BLaER1 treated with 17β-estradiol and CSF1 and Interleukin-3, amounts not matched to agents 10 nM and 100 nM (cell line): Measurements from ENCODE around the gene RNU5B-1.

Source experiments
- H3K27ac ChIP-seq, 11 experiments: shearing (Covaris generic); formaldehyde crosslinking; 2 replicates each; pipeline ENCODE4 v1.8.1; 2022
- H3K27me3 ChIP-seq, 11 experiments: shearing (Covaris generic); formaldehyde crosslinking; 2 replicates each; pipeline ENCODE4 v1.8.1; 2022
- H3K36me3 ChIP-seq, 11 experiments: shearing (Covaris generic); formaldehyde crosslinking; 2 replicates each; pipeline ENCODE4 v1.8.1; 2022
- H3K4me1 ChIP-seq, 10 experiments: shearing (Covaris generic); formaldehyde crosslinking; 2 replicates each; pipeline ENCODE4 v1.8.1; 2022
- H3K4me2 ChIP-seq, 11 experiments: shearing (Covaris generic); formaldehyde crosslinking; 2 replicates each; pipeline ENCODE4 v1.8.1; 2022
- H3K4me3 ChIP-seq, 10 experiments: shearing (Covaris generic); formaldehyde crosslinking; 2 replicates each; pipeline ENCODE4 v1.8.1; 2022
- H3K9ac ChIP-seq, 11 experiments: shearing (Covaris generic); formaldehyde crosslinking; 2 replicates each; pipeline ENCODE4 v1.8.1; 2022
- H3K9me3 ChIP-seq, 11 experiments: shearing (Covaris generic); formaldehyde crosslinking; replicated peaks in 1 of 11; 2 replicates each; pipeline ENCODE4 v1.8.1; 2022
- H4K20me1 ChIP-seq, 11 experiments: shearing (Covaris generic); formaldehyde crosslinking; 2 replicates each; pipeline ENCODE4 v1.8.1; 2022
- Cebpa-rat ChIP-seq, 11 experiments: shearing (Covaris generic); IDR thresholded peaks; 2 replicates each; pipeline ENCODE4 v1.8.1; 2022

RNU5B-1 gene

GRCh38 chr15:65304381-65305149, at the start of gene RNU5B-1:
Gene RNU5B-1, plus strand, starts transcription at chr15:65304677.
- Histone ChIP-seq H3K9me3 (peaks cover 0 to 8% (median 6%) of the 10 kb centered on the region in 11 experiments; a peak in 11 of 22 replicates), H4K20me1 (peaks cover 0 to 12% (median 0%) of the 10 kb centered on the region in 11 experiments; a peak in 2 of 22 replicates)

DNA sequence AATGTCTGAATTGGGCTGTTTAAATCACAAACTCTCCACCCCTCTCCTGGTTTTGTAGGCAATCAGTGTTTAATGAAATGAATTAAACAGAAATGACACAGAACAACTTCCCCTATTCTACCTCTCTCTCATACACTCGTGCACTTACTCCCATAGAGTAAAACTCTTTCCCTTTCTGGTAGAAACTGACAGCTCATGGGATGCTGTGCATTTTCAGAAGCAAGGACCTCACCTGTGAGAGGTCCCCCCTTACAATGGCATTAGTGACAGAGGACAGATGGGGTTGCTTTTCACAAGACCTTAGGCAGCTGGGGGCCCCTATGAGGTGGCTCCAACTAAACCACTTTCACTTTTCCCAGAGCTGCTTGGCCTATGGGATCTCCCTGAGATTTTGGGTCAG, 49.7 kb upstream of the RNU5B-1 start:
- no peak overlapping the region for H3K9ac ChIP-seq
- H3K9me3 ChIP-seq = no peaks in the 10 kb centered on the region
- H3K27me3 ChIP-seq = no peaks in the 10 kb centered on the region
- TF ChIP-seq Cebpa-rat (IDR thresholded peaks at IDR 0.05) = no peak
- H4K20me1 ChIP-seq = peaks cover 0 to 5% (median 0%) of the 10 kb centered on the region in 11 experiments; a peak in 1 of 22 replicates
- peaks cover 18 to 73% (median 42%) of the 10 kb centered on the region in 11 experiments for H3K36me3 ChIP-seq
- peak overlapping the region in 2 of 11 experiments; percentile 4 to 7; a peak in 1 of 22 replicates for H3K4me2 ChIP-seq
- no peak overlapping the region for H3K27ac ChIP-seq
- H3K4me3 ChIP-seq = no peak overlapping the region
- peaks cover 0 to 7% (median 0%) of the 10 kb centered on the region in 10 experiments; a peak in 1 of 20 replicates for H3K4me1 ChIP-seq

More at GRCh38 chr15:65304381-65305149, at the start of gene RNU5B-1:
- Histone ChIP-seq H3K27ac (peak within 1 kb of the TSS; percentile 88 to 98 (median 93)), H3K4me1 (peaks cover 30 to 48% (median 39%) of the 10 kb centered on the region in 10 experiments), H3K4me3 (peak within 1 kb of the TSS; percentile 50 to 70 (median 60)), H3K27me3 (no peaks in the 10 kb centered on the region), H3K9ac (peak within 1 kb of the TSS; percentile 77 to 91 (median 83)), H3K36me3 (no peaks in the 10 kb centered on the region), H3K4me2 (peak within 1 kb of the TSS; percentile 74 to 97 (median 91))
- peak in 1 of 11 experiments; percentile 52; a peak in 2 of 22 replicates for TF ChIP-seq Cebpa-rat (IDR thresholded peaks at IDR 0.05)

DNA sequence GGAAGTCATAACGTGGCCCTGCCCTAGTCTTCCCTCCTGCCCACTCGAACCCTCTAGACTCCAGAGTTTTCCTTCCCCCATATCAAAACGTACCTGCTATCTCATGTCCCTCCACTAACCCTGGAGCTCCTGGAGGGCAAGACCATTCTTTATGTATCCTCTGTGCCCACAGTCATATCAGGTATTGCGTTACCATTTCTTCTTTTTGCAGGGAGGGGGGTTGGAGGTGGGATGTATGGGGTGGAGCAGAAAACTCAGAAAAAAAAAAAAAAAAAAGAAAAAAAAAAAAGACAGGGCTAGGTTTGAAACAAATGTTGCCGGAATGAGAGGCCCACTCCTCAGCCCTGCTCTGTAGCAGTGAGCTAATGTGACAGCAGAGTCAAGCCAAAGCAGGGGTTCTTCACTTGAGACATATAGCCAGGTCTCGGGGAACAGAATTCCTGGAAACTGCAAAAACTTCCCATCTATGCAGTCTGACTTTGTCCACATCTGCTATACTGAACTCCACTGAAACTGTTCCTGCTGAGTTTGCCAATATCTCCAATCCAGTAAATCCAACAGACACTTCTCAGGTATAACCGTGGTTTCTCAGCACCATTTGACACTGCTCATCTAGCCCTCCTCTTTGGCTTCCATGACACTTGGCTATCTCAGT, 48.9 kb upstream of the RNU5B-1 start:
- H3K36me3 ChIP-seq = peaks cover 26 to 78% (median 51%) of the 10 kb centered on the region in 11 experiments
- H3K4me3 ChIP-seq = no peak overlapping the region
- no peaks in the 10 kb centered on the region for H3K9me3 ChIP-seq
- H3K27me3 ChIP-seq = no peaks in the 10 kb centered on the region
- TF ChIP-seq Cebpa-rat (IDR thresholded peaks at IDR 0.05) = no peak
- no peak overlapping the region for H3K9ac ChIP-seq
- peaks cover 0 to 3% (median 0%) of the 10 kb centered on the region in 11 experiments; a peak in 1 of 22 replicates for H4K20me1 ChIP-seq
- H3K27ac ChIP-seq = no peak overlapping the region
- H3K4me1 ChIP-seq = peaks cover 0 to 7% (median 0%) of the 10 kb centered on the region in 10 experiments; a peak in 1 of 20 replicates
- H3K4me2 ChIP-seq = no peak overlapping the region

DNA sequence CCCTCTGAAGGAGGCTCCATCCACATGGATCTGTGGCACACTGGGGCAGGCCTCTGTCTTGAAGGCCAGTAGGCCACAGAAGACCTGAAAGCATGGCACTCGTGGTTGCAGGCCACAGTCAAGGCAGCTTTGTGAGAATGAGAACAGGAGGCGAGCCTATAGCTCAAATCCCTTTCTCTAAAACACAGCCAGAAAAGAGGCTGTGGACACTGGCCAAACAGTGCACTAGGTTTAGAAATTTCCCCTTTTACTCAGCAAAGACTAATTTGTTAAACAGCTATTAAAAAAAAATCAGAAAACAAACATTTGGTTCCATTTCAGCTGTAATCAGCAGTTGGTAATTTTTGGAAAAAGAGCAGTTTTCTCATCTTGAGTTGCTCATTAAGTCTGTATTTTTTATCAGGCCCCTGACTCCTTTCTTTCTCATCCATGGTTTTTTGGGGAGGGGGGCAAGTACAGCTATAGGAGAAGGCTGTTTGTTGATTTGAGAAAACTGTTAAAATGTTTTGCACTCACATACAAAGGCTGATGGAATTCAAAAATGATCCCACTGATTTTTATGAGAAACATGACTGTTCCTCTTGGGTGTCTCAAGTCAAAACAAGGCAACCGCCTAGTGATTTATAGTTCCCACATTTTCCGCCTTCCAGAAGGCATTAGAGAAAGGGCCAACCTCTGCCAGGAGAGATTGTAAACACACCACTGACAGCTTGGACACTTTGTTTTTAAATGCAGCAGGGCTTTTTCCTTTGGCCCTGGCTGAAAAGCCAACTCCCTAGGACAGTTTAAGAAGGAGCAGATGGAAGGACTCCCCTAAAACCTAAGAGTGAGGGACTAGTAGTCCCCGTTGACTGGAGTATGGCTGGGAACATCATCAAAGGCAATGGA, 45.9 kb upstream of the RNU5B-1 start:
- Histone ChIP-seq H3K36me3 (peaks cover 40 to 100% (median 80%) of the 10 kb centered on the region in 11 experiments), H3K4me1 (no peaks in the 10 kb centered on the region), H3K4me3 (no peak overlapping the region), H3K4me2 (no peak overlapping the region), H4K20me1 (peaks cover 0 to 9% (median 0%) of the 10 kb centered on the region in 11 experiments; a peak in 1 of 22 replicates), H3K9me3 (no peaks in the 10 kb centered on the region), H3K27ac (no peak overlapping the region), H3K27me3 (no peaks in the 10 kb centered on the region), H3K9ac (peak overlapping the region in 1 of 11 experiments; percentile 4; a peak in 1 of 22 replicates)
- TF ChIP-seq Cebpa-rat (IDR thresholded peaks at IDR 0.05) = no peak

DNA sequence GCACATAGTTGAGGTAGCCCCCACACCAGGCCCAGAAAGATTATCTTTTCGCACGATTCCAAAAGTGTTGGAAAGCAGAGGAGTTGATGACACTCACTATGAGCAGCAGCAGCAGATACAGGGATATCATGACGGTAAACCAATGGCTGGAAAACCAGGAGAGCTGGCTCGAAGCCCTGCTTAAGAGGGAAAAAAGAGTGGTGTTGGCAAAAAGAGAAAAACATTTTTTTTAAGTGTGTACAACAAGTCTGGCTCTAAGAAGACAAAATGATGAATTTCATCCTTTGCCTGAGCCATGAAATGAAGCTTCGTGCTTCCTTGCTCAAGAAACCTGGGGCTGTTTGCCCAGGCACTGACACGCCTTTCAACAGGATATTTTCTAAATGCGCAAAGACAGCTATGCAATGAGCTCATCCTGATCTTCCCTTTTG, 45.1 kb upstream of the RNU5B-1 start:
- Histone ChIP-seq H3K4me2 (no peak overlapping the region), H3K9ac (no peak overlapping the region), H3K36me3 (peaks cover 40 to 100% (median 87%) of the 10 kb centered on the region in 11 experiments), H3K4me1 (no peaks in the 10 kb centered on the region), H4K20me1 (peaks cover 0 to 9% (median 0%) of the 10 kb centered on the region in 11 experiments; a peak in 1 of 22 replicates), H3K27me3 (no peaks in the 10 kb centered on the region), H3K27ac (no peak overlapping the region), H3K9me3 (no peaks in the 10 kb centered on the region), H3K4me3 (no peak overlapping the region)
- no peak for TF ChIP-seq Cebpa-rat (IDR thresholded peaks at IDR 0.05)

- Histone ChIP-seq H3K27me3 (no peaks in the 10 kb centered on the region), H3K27ac (no peak overlapping the region), H3K9ac (no peak overlapping the region), H3K36me3 (peaks cover 44 to 100% (median 87%) of the 10 kb centered on the region in 11 experiments), H3K4me1 (no peaks in the 10 kb centered on the region), H3K9me3 (no peaks in the 10 kb centered on the region), H4K20me1 (peaks cover 0 to 9% (median 0%) of the 10 kb centered on the region in 11 experiments; a peak in 1 of 22 replicates), H3K4me2 (no peak overlapping the region), H3K4me3 (no peak overlapping the region)
- no peak for TF ChIP-seq Cebpa-rat (IDR thresholded peaks at IDR 0.05)
These were observed 43.5 kb upstream of the RNU5B-1 start for GRCh38 chr15:65260968-65261367.

DNA sequence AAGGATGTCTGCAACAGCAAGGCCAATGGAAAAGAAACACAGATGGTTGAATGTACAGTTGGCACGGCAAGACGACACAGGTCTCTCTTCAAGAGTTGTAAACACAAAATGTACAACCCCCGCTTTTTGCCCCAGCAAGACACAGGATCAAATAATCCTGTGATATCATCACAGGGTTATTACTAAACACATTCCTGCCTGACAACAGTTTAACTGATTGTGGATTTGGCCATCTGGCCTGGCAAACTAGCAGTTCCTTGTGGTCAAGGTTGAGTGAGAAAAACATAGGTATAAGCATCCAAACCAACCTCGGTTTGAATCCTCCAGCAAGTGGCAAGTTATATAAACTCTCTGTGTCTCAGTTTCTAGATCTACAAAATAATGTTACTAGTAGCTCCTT, 41.2 kb upstream of the RNU5B-1 start:
- Histone ChIP-seq H3K4me1 (no peaks in the 10 kb centered on the region), H3K9me3 (no peaks in the 10 kb centered on the region), H3K9ac (no peak overlapping the region), H3K4me2 (no peak overlapping the region), H3K36me3 (peaks cover 41 to 93% (median 84%) of the 10 kb centered on the region in 11 experiments), H3K27ac (no peak overlapping the region), H3K4me3 (no peak overlapping the region), H3K27me3 (no peaks in the 10 kb centered on the region), H4K20me1 (peaks cover 0 to 9% (median 0%) of the 10 kb centered on the region in 11 experiments; a peak in 1 of 22 replicates)
- no peak for TF ChIP-seq Cebpa-rat (IDR thresholded peaks at IDR 0.05)

DNA sequence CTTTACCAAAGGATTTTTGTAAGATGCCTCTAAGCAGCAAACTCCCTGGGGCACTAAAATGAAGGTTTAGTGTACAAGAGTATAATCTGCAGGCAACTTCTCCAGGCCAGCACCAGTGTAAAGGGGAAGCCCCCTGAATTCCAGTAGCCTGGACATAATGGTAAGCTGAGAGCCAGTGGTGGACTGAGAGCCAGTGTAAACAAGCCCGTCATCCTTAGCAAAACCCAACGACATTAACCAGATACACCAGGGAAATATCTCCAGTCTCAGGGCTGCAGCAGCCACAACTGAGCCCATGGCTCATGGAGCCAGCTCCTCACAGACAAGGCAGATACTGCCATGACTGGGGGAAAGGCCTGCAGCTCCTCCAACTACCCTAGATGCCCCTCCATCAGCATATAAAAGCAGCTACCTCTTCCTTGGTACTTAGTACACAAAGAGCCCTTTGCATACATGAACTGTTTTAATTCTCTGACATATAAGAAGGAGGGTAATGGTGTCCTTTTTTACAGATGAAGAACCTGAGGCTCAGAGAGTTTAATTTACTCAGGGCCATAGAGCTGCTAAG, 39.5 kb upstream of the RNU5B-1 start:
- H3K4me3 ChIP-seq = no peak overlapping the region
- H3K4me2 ChIP-seq = no peak overlapping the region
- no peak for TF ChIP-seq Cebpa-rat (IDR thresholded peaks at IDR 0.05)
- peaks cover 0 to 9% (median 0%) of the 10 kb centered on the region in 11 experiments; a peak in 1 of 22 replicates for H4K20me1 ChIP-seq
- H3K9me3 ChIP-seq = no peaks in the 10 kb centered on the region
- H3K27ac ChIP-seq = no peak overlapping the region
- H3K9ac ChIP-seq = no peak overlapping the region
- no peaks in the 10 kb centered on the region for H3K27me3 ChIP-seq
- peaks cover 24 to 93% (median 84%) of the 10 kb centered on the region in 11 experiments for H3K36me3 ChIP-seq
- no peaks in the 10 kb centered on the region for H3K4me1 ChIP-seq
